Measurements from ENCODE around the gene VSIG4.

- no peak for TF ChIP-seq CTCF (IDR thresholded peaks at IDR 0.05)
- no peak for TF ChIP-seq POLR2AphosphoS5 (IDR thresholded peaks at IDR 0.05; ENCODE audit: low read depth, low read length)
- no peak for TF ChIP-seq SIN3A (IDR thresholded peaks at IDR 0.05; ENCODE audit: borderline replicate concordance, insufficient read depth, low read depth, low read length)
Observed at GRCh38 chrX:66008328-66008970, 31.4 kb downstream of the VSIG4 start.

Measured in Panc1 (cell line).